Activated CD4-positive, alpha-beta T cell treated with anti-CD3 and anti-CD28 coated beads, Interleukin-2, amount 50 U/mL, for 16 hours (primary cell): ENCODE measurements around the gene LMF1.

Experiments used
- DNase-seq: peaks from one replicate; pipeline ENCODE4 v3.0.0-alpha.2; 2020

The LMF1 gene

GRCh38 chr16:927406-927805 is 43.4 kb downstream of the LMF1 start:
- DNase-seq: no peak

GRCh38 chr16:926715-927114 is 44.1 kb downstream of the LMF1 start:
- DNase-seq: no peak

- no peak for DNase-seq
Measured at GRCh38 chr16:924806-925205, 46.0 kb downstream of the LMF1 start.

- DNase-seq: no peak
Measured at GRCh38 chr16:924063-924462, 46.7 kb downstream of the LMF1 start.

GRCh38 chr16:923184-923583 is 47.6 kb downstream of the LMF1 start:
- no peak for DNase-seq

GRCh38 chr16:922051-922450 is 48.7 kb downstream of the LMF1 start:
- DNase-seq: no peak

- no peak for DNase-seq
Measured at GRCh38 chr16:921321-921905, 49.4 kb downstream of the LMF1 start.

- no peak for DNase-seq
Measured at GRCh38 chr16:920717-921116, 50.1 kb downstream of the LMF1 start.

GRCh38 chr16:920051-920681 is 50.6 kb downstream of the LMF1 start:
- DNase-seq: no peak

- DNase-seq: no peak
Measured at GRCh38 chr16:919658-920050, 51.1 kb downstream of the LMF1 start.

- no peak for DNase-seq
Measured at GRCh38 chr16:918741-919657, 51.8 kb downstream of the LMF1 start.

GRCh38 chr16:918068-918467 is 52.7 kb downstream of the LMF1 start:
- no peak for DNase-seq

- DNase-seq: no peak
Measured at GRCh38 chr16:917591-918061, 53.2 kb downstream of the LMF1 start.

- DNase-seq: no peak
Measured at GRCh38 chr16:916035-916799, 54.6 kb downstream of the LMF1 start.

- no peak for DNase-seq
Measured at GRCh38 chr16:915546-915945, 55.2 kb downstream of the LMF1 start.

GRCh38 chr16:914440-914839 is 56.3 kb downstream of the LMF1 start:
- DNase-seq: no peak

GRCh38 chr16:913817-914439 is 56.9 kb downstream of the LMF1 start:
- DNase-seq: no peak

- DNase-seq: no peak
Measured at GRCh38 chr16:912684-913613, 57.8 kb downstream of the LMF1 start.

GRCh38 chr16:912322-912683 is 58.5 kb downstream of the LMF1 start:
- DNase-seq: no peak

GRCh38 chr16:911604-912321 is 59.0 kb downstream of the LMF1 start:
- no peak for DNase-seq

- no peak for DNase-seq
Measured at GRCh38 chr16:911101-911500, 59.7 kb downstream of the LMF1 start.
